C1 segment of cervical spinal cord (tissue), 14 donors: ENCODE measurements around the gene TBCC.

Experiments
- DNase-seq, 14 donors: peaks; one replicate each; lab custom pipeline; 2025; lab: John Stamatoyannopoulos, UW

The TBCC gene

DNA sequence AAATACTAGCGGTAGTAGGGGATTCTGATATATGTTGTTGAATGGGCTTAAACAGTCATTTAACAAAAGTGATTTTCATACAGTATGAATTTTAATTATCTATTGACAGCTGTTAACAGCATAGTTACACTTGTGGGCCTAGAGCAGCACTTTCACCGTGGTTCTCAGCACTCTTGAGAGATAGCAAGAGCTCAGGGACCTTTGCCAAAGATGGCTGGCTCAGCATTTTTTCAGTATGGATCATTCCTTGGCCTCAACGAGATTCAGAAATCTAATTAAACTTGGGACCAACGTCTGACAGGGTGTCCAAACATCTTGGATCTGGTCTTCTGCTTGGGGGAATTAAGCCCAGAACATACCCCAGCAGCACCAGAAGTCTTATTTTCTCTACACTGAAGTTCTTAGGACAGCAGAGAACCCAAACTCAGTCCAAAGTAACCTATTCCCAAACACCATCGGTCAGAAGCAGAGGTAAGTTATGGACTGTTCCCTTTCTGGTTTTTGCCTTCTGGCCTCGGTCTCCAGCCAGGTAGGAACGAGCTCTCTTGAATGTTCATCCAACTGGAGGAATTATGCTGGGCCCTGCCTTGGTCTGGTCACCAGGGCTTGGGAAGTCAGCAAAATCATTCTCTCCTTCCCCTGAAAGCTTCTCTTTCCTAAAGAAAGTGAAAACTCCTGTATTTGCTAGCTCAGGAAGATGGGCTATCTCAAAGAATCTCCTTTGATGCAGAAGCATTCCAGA, 49.2 kb downstream of the TBCC start:
- DNase-seq = no peak

DNA sequence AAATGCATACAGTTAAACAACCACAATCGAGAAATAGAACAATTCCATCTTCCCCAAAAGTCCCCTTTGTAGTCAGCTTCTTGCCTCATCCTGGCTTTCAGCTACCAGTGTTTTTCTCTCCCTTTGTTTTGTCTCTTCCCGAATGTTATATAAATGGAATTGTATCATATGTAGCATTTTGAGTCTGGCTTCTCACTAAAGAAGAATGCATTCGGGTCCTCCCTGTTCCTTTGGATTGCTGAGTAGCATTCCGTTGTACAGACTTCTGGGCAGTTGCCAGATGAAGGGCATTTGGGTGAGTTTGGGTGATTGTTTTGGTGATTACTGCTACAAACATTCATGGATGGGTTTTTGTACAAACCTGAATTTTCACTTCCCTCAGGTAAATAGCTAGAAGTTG, 51.3 kb downstream of the TBCC start:
- no peak for DNase-seq
